Measurements from ENCODE around the gene PPM1N. TPM values are rescaled to one million over a fixed set of nuclear protein-coding genes. Genes with fewer than 3 reads are reported as not detected.
"Not testable (repeated sequence)": the region's sequence is repeated elsewhere in the genome, so short reads cannot be mapped to it uniquely, and the experiment has no call there.

Gene PPM1N
- total and polyA plus RNA-seq, 9 donors, result 0.21 to 1.7 (median 0.89) TPM; not detected in 1

GRCh38 chr19:45508861-45509691 lies 10.8 kb downstream of the PPM1N start:
- TF ChIP-seq POLR2A (IDR thresholded peaks at IDR 0.05) (no peak), EP300 (IDR thresholded peaks at IDR 0.05) (no peak), CTCF (IDR thresholded peaks at IDR 0.05) (peak in 1 of 3 donors; percentile 15)
- Histone ChIP-seq H3K36me3 (no peaks in the 10 kb centered on the region), H3K27ac (peak overlapping the region; percentile 23 to 67), H3K4me1 (ENCODE audit: insufficient read depth) (peaks cover 9% of the 10 kb centered on the region), H3K27me3 (no peaks in the 10 kb centered on the region), H3K9me3 (no peaks in the 10 kb centered on the region), H3K4me3 (peak overlapping the region; percentile 94)
- WGBS, 3 donors, result 1 to 3% (median 3%) methylated on average over 28 of the region's 28 CpGs
- DNase-seq, result peak; percentile 66 to 80 (median 72)
- intact Hi-C loops (cut with DNase I), result loop anchor here in 1 of 4 donors (5.0 kb wide), 1 partner anchor 273 kb away; the partner anchor contains the start of gene DMPK

GRCh38 chr19:45509692-45510015 lies 11.4 kb downstream of the PPM1N start:
- Histone ChIP-seq H3K4me3 (peak overlapping the region; percentile 94), H3K36me3 (no peaks in the 10 kb centered on the region), H3K4me1 (ENCODE audit: insufficient read depth) (peaks cover 11% of the 10 kb centered on the region), H3K27ac (peak overlapping the region; percentile 23 to 67), H3K27me3 (no peaks in the 10 kb centered on the region), H3K9me3 (no peaks in the 10 kb centered on the region)
- TF ChIP-seq CTCF (IDR thresholded peaks at IDR 0.05), result no peak
- intact Hi-C loops (cut with DNase I), result loop anchor here in 1 of 4 donors (5.0 kb wide), 1 partner anchor 273 kb away; the partner anchor contains the start of gene DMPK
- no peak for DNase-seq
- WGBS, 3 donors, result 5 to 14% (median 11%) methylated on average over 3 of the region's 3 CpGs

DNA sequence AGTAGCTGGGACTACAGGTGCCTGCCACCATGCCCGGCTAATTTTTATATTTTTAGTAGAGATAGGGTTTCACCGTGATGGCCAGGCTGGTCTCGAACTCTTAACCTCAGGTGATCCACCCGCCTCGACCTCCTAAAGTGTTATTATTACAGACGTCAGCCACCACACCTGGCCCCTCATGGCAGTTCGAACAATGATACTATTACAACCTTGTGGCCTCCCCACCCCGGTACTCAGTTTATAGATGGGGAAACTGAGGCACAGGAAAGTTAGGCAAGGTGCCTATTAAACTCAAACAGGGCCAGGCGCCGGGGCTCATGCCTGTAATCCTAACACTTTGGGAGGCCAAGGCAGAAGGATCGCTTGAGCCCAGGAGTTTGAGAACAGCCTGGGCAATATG lies 12.1 kb downstream of the PPM1N start:
- H3K27ac ChIP-seq; intact Hi-C loops (cut with DNase I); H3K27me3 ChIP-seq; H3K9me3 ChIP-seq; H3K36me3 ChIP-seq; H3K4me3 ChIP-seq; DNase-seq: not testable (repeated sequence)
- WGBS, 3 donors, result 78 to 81% (median 80%) methylated on average over 11 of the region's 11 CpGs
- H3K4me1 ChIP-seq (ENCODE audit: insufficient read depth), result peaks cover 12% of the 10 kb centered on the region

GRCh38 chr19:45511074-45511473 lies 12.8 kb downstream of the PPM1N start:
- Histone ChIP-seq H3K27ac (no peak overlapping the region), H3K4me1 (ENCODE audit: insufficient read depth) (peaks cover 8% of the 10 kb centered on the region), H3K27me3 (no peaks in the 10 kb centered on the region), H3K36me3 (no peaks in the 10 kb centered on the region), H3K9me3 (no peaks in the 10 kb centered on the region), H3K4me3 (no peak overlapping the region)
- TF ChIP-seq CTCF (IDR thresholded peaks at IDR 0.05) (no peak), EP300 (IDR thresholded peaks at IDR 0.05) (no peak)
- intact Hi-C loops (cut with DNase I), result no loop called here
- WGBS, 3 donors, result 91% methylated on average over 5 of the region's 5 CpGs
- no peak for DNase-seq

- no peak for DNase-seq
These were observed 14.7 kb downstream of the PPM1N start for GRCh38 chr19:45512881-45513483.

More at GRCh38 chr19:45512881-45513483, 14.7 kb downstream of the PPM1N start:
- WGBS, 3 donors, result 84 to 88% (median 85%) methylated on average over 6 of the region's 6 CpGs
- Histone ChIP-seq H3K9me3 (no peaks in the 10 kb centered on the region), H3K27ac (no peak overlapping the region), H3K4me3 (no peak overlapping the region), H3K27me3 (no peaks in the 10 kb centered on the region), H3K36me3 (no peaks in the 10 kb centered on the region), H3K4me1 (ENCODE audit: insufficient read depth) (peaks cover 7% of the 10 kb centered on the region)
- intact Hi-C loops (cut with DNase I), result no loop called here
- TF ChIP-seq CTCF (IDR thresholded peaks at IDR 0.05), result no peak
- no peak for TF ChIP-seq POLR2A (IDR thresholded peaks at IDR 0.05)
- TF ChIP-seq EP300 (IDR thresholded peaks at IDR 0.05), result no peak

Measured in ovary (tissue), 9 donors.